Ovary (tissue), 9 donors: Measurements from ENCODE around the gene PIGN. TPM values are rescaled to one million over a fixed set of nuclear protein-coding genes. Genes with fewer than 3 reads are reported as not detected.

Experiments used
- DNase-seq, 5 donors: peaks; one replicate each; pipeline ENCODE4 v3.0.0-alpha.2; 2019 to 2020
- H3K27ac ChIP-seq, 2 donors: fragments of 200-600 bp; one replicate each; pipeline versions ENCODE4 v1.5.1 to v1.8.0; 2019 to 2022
- H3K27me3 ChIP-seq: fragments of 200-600 bp; one replicate; pipeline ENCODE4 v1.8.0; 2022
- H3K36me3 ChIP-seq: fragments of 200-600 bp; sonication (generic); one replicate; pipeline ENCODE4 v1.5.1; 2019
- H3K4me1 ChIP-seq: one replicate; pipeline ENCODE4 v1.8.1; 2013; ENCODE audit warnings: mild to moderate bottlenecking, moderate library complexity; ENCODE audit not compliant: insufficient read depth
- H3K4me3 ChIP-seq: fragments of 200-600 bp; sonication (generic); one replicate; pipeline ENCODE4 v1.5.1; 2017
- H3K9me3 ChIP-seq, 2 donors: fragments of 200-600 bp in 1 of 2; sonication (generic) in 1 of 2; one replicate each; pipeline versions ENCODE4 v1.5.1 to v1.8.1; 2013 to 2019; ENCODE audit warnings: mild to moderate bottlenecking in 1 of 2, moderate library complexity in 1 of 2
- EP300 ChIP-seq: sonication (generic); formaldehyde crosslinking; IDR thresholded peaks from one replicate; pipeline ENCODE4 v1.6.1; 2017; ENCODE audit warnings: antibody characterized with exemption
- POLR2A ChIP-seq: fragments of 450-650 bp; IDR thresholded peaks from one replicate; pipeline ENCODE4 v1.6.1; 2017; ENCODE audit warnings: antibody characterized with exemption, mild to moderate bottlenecking, moderate library complexity
- WGBS, 3 donors: extraction: QIAGEN DNeasy Blood & Tissue Kit in 1 of 3; methylation state at CpG; one replicate each; pipeline versions ENCODE4 v1.1.5 to v1.1.7; 2013 to 2017; 5-methylcytosine and 5-hydroxymethylcytosine counted together
- intact Hi-C, 4 donors: fragments of 100-400 bp; cut with DNase I; formaldehyde crosslinking; loops; one replicate each; pipeline versions ENCODE4 v1.11.0 to v1.15.1; 2022 to 2023
- polyA plus RNA-seq, 2 donors: library from polyadenylated mRNA; stranded (reverse); fragments of 200-250 nt in 1 of 2; fragments of 350-450 nt in 1 of 2; fragmentation: Illumina TruSeq in 1 of 2; extraction: RNeasy Lipid Tissue Mini Kit (QIAGEN cat#74804) in 1 of 2; gene quantifications; one replicate each; pipeline ENCODE4 v1.2.3, GENCODE V29; 2013 to 2014
- total RNA-seq, 7 donors: library from RNA; depleted of rRNA in 2 of 7; stranded (reverse); fragments of >200 nt in 2 of 7; fragmentation: NEBNext Ultra II Directional in 3 of 7; extraction: Animal tissue kit (Norgen Biotek cat#: 25700) in 3 of 7; gene quantifications; one replicate each; pipeline versions ENCODE4 v1.1.0 to v1.2.4, GENCODE V29; 2016 to 2023
- TF ChIP-seq, protein P1 (sequence below), 3 donors: fragments of 450-650 bp in 2 of 3; fragments of 200-600 bp in 1 of 3; IDR thresholded peaks; one replicate each; pipeline versions ENCODE4 v1.5.1 to v1.8.0; 2016 to 2022; ENCODE audit warnings: antibody characterized with exemption in 3 of 3, mild to moderate bottlenecking in 1 of 3
- donor health status: DM: no; HTN: no; CAD: no; lungs with moderate emphysema.
- donor health status: DM: no; HTN: no; CAD: no.
- donor health status: Bipolar disorder and iron deficiency.
- donor health status: DM: yes; HTN: yes; CAD: no.
- donor health status: DM: no; HTN: no; CAD: no.
- donor health status: DM: yes; HTN: yes; CAD: no.

PIGN gene
- total and polyA plus RNA-seq, 9 donors = 8.0 to 29.1 (median 25.6) TPM

DNA sequence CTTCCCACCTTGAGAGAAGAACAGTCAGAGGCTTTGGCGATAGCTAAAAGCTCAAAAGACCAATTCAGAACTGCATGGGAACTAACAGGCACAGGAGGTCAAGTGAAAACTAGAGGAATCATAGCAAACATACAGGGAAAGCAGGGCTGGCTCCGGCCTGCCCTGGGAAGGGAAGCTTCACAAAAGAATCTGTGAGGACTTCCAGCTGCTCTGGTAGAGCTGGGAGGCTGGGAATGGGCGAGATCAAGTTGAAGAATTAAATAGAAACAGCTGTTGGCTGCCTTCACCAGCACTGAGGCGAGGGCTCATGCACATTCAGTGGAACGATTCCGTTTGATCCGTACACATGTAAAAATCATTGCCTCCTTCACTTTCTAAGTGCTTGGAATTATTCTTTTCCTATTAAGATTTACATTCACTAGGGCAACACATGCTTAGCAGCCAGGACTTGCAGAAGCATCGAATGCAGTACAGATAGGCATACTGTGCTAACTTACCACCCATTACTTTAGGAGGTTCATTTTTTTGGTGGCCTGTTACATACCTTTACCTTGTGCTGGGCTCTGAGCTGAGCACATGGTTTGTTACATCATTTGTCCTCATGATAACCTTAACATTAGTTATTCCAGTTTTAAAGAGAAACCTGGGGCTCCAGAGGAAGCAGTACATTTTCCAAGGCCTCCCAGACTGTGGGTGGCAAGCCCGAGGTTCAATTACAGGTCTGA, 168.7 kb downstream of the PIGN start:
- WGBS, 3 donors = 5 to 9% (median 8%) methylated on average over 9 of the region's 9 CpGs
- Histone ChIP-seq H3K27me3 (no peaks in the 10 kb centered on the region), H3K4me1 (peaks cover 2% of the 10 kb centered on the region), H3K4me3 (no peak overlapping the region), H3K36me3 (no peaks in the 10 kb centered on the region), H3K27ac (peak overlapping the region in 1 of 2 donors; percentile 64), H3K9me3 (no peaks in the 10 kb centered on the region)
- intact Hi-C loops = no loop called here
- DNase-seq = peak; percentile 75 to 82 (median 79)
- TF ChIP-seq EP300 (no peak), POLR2A (no peak)
- TF ChIP-seq, protein P1, sequence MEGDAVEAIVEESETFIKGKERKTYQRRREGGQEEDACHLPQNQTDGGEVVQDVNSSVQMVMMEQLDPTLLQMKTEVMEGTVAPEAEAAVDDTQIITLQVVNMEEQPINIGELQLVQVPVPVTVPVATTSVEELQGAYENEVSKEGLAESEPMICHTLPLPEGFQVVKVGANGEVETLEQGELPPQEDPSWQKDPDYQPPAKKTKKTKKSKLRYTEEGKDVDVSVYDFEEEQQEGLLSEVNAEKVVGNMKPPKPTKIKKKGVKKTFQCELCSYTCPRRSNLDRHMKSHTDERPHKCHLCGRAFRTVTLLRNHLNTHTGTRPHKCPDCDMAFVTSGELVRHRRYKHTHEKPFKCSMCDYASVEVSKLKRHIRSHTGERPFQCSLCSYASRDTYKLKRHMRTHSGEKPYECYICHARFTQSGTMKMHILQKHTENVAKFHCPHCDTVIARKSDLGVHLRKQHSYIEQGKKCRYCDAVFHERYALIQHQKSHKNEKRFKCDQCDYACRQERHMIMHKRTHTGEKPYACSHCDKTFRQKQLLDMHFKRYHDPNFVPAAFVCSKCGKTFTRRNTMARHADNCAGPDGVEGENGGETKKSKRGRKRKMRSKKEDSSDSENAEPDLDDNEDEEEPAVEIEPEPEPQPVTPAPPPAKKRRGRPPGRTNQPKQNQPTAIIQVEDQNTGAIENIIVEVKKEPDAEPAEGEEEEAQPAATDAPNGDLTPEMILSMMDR (IDR thresholded peaks at IDR 0.05) = no peak

DNA sequence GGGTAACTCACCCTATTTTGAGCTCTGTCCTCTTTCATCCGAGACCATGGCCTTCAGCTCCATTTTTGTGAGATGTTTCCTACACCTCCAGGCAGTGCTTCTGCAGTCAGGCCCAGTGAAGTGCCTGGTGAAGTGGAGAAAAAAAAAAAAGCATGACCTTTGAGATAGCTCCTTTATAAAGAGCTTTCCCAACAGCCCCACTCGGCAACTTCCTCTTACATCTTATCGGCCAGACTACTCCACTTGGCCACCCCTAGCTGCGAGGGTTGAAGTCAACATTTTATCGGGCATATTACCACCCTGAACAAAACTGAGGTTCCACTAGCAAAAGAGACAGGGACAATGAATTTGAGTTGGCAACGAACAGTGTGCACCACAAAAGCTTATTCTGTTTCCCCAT, 169.2 kb downstream of the PIGN start:
- peak overlapping the region in 1 of 2 donors; percentile 64 for H3K27ac ChIP-seq
- H3K36me3 ChIP-seq = no peaks in the 10 kb centered on the region
- H3K9me3 ChIP-seq = no peaks in the 10 kb centered on the region
- DNase-seq = peak in 2 of 5 donors; percentile 15 to 23
- no peak for TF ChIP-seq POLR2A
- TF ChIP-seq, protein P1 (IDR thresholded peaks at IDR 0.05) = no peak
- TF ChIP-seq EP300 = no peak
- 4 to 11% (median 9%) methylated on average over 6 of the region's 6 CpGs for WGBS, 3 donors
- H3K4me1 ChIP-seq = peaks cover 2% of the 10 kb centered on the region
- intact Hi-C loops = no loop called here
- H3K4me3 ChIP-seq = no peak overlapping the region
- H3K27me3 ChIP-seq = no peaks in the 10 kb centered on the region

DNA sequence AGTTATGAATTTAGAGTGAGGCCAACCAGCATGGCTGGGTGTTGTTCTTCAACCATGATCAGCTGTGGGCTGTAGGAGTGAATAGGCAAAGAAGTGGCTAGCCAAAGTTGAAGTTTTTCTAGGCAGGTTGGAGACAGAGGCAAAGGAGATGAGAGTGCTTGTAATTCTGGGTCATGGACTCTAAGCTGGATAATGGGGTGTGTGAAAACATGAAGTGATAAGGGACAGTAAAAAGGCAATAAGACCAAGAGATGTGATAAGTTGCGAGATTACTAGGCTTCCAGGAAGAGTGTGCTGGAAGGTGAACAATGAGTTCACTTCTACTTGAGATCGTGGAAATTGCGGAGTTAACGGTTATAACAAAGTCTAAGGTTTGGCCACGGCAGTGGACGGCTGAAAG, 175.4 kb downstream of the PIGN start:
- Histone ChIP-seq H3K4me3 (no peak overlapping the region), H3K27me3 (no peaks in the 10 kb centered on the region), H3K36me3 (no peaks in the 10 kb centered on the region), H3K4me1 (no peaks in the 10 kb centered on the region), H3K9me3 (no peaks in the 10 kb centered on the region), H3K27ac (no peak overlapping the region)
- WGBS, 3 donors = 94 to 96% (median 95%) methylated on average over 6 of the region's 6 CpGs
- TF ChIP-seq, protein P1 (IDR thresholded peaks at IDR 0.05) = no peak
- TF ChIP-seq EP300 = no peak
- TF ChIP-seq POLR2A = no peak
- intact Hi-C loops = no loop called here
- no peak for DNase-seq

DNA sequence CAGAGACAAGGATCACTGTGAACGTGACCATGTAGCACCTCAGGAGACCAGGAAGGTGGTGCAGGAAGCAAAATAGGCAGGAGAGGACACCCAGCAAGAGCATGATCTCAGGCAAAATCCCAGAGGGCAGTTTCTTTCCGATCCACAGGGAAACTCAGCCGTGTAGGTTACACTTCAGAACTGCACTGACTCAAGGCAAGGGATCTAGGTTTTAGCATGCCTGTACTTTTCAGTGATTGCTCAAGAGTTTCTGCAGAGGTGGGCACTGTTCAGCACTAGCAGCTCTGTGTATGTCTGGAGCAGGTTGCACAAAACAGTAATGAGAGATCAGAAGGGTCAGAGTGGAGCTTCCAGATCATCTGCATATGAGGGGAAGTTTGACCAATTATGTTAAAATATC, 177.3 kb downstream of the PIGN start:
- Histone ChIP-seq H3K36me3 (no peaks in the 10 kb centered on the region), H3K27me3 (no peaks in the 10 kb centered on the region), H3K4me1 (no peaks in the 10 kb centered on the region), H3K9me3 (no peaks in the 10 kb centered on the region), H3K27ac (no peak overlapping the region), H3K4me3 (no peak overlapping the region)
- DNase-seq = no peak
- intact Hi-C loops = no loop called here
- 83 to 91% (median 85%) methylated on average over 3 of the region's 3 CpGs for WGBS, 3 donors
- TF ChIP-seq, protein P1 (IDR thresholded peaks at IDR 0.05) = no peak
- TF ChIP-seq POLR2A (no peak), EP300 (no peak)
